Measurements from ENCODE around the gene OR9K2. TPM values are rescaled to one million over a fixed set of nuclear protein-coding genes. Genes with fewer than 3 reads are reported as not detected.

Gene OR9K2, protein sequence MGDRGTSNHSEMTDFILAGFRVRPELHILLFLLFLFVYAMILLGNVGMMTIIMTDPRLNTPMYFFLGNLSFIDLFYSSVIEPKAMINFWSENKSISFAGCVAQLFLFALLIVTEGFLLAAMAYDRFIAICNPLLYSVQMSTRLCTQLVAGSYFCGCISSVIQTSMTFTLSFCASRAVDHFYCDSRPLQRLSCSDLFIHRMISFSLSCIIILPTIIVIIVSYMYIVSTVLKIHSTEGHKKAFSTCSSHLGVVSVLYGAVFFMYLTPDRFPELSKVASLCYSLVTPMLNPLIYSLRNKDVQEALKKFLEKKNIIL
- not detected for total RNA-seq
- not detected for polyA plus RNA-seq
- long read RNA-seq, donor 1 = 0 reads
- long read RNA-seq, donor 2 = 0 reads
- long read RNA-seq, donor 3 = 0 reads

- 80 to 86% methylated on average over 2 of the region's 2 CpGs for WGBS, 2 donors
- H3K27me3 ChIP-seq = peaks cover 0 to 18% (median under 1%) of the 10 kb centered on the region in 7 donors
- H3K4me3 ChIP-seq = no peak within 1 kb of the TSS
- no peaks in the 10 kb centered on the region for H3K9me3 ChIP-seq
- no peaks in the 10 kb centered on the region for H3K36me3 ChIP-seq
- H3K27ac ChIP-seq = no peak within 1 kb of the TSS
- DNase-seq (no peak), ATAC-seq (no peak)
- no peak for TF ChIP-seq CTCF (IDR thresholded peaks at IDR 0.05)
- intact Hi-C loops (cut with DNase I) = no loop called here
- no peaks in the 10 kb centered on the region for H3K4me1 ChIP-seq
Observed at GRCh38 chr12:55126106-55126505, at the start of gene OR9K2. Gene OR9K2, plus strand, starts transcription at chr12:55126406. Its CDS starts 3,429 bp downstream, at chr12:55129835.

GRCh38 chr12:55092579-55092978, 33.6 kb upstream of the OR9K2 start:
- intact Hi-C loops (cut with DNase I) = no loop called here
- Histone ChIP-seq H3K27ac (no peak overlapping the region), H3K4me1 (no peaks in the 10 kb centered on the region), H3K9me3 (no peaks in the 10 kb centered on the region), H3K4me3 (no peak overlapping the region), H3K36me3 (no peaks in the 10 kb centered on the region), H3K27me3 (peaks cover 0 to 9% (median 0%) of the 10 kb centered on the region in 7 donors)
- peak in 1 of 9 donors; percentile 17 for TF ChIP-seq CTCF (IDR thresholded peaks at IDR 0.05)
- no peak for ATAC-seq
- 84 to 89% methylated on average over 3 of the region's 3 CpGs for WGBS, 2 donors
- DNase-seq = no peak

DNA sequence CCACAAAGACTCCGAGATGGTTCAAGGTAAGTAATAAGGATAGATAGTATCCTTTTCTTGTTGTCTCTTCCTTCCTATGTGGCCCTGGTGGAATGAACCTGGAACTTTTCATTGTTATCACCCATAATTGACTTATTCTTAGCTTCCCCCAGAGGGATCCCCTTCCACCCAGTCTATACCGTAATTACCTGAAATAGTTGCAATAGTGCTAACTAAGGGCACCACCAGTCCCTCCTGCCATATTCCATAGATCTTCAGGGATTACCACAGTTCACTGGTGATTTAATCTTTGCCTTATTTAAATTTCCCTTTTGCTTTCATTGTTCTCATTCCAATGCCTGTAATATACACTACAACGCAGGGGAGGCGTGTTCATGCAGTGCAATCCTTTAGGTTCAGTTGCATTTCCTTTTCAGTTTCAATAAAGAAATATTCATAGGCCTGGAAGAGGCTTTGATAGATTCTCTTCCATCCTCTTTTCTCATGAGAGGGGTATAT, 13.8 kb upstream of the OR9K2 start:
- DNase-seq = no peak
- WGBS, 2 donors = 74 to 85% methylated on average over 4 of the region's 4 CpGs
- TF ChIP-seq CTCF (IDR thresholded peaks at IDR 0.05) = no peak
- H3K4me1 ChIP-seq = no peaks in the 10 kb centered on the region
- no peak overlapping the region for H3K27ac ChIP-seq
- no peaks in the 10 kb centered on the region for H3K9me3 ChIP-seq
- intact Hi-C loops (cut with DNase I) = no loop called here
- H3K27me3 ChIP-seq = no peaks in the 10 kb centered on the region
- ATAC-seq = no peak
- no peaks in the 10 kb centered on the region for H3K36me3 ChIP-seq
- H3K4me3 ChIP-seq = no peak overlapping the region

GRCh38 chr12:55116152-55116551, 10.1 kb upstream of the OR9K2 start:
- H3K27me3 ChIP-seq = peaks cover 0 to under 1% (median 0%) of the 10 kb centered on the region in 7 donors
- no peaks in the 10 kb centered on the region for H3K4me1 ChIP-seq
- intact Hi-C loops (cut with DNase I) = no loop called here
- TF ChIP-seq CTCF (IDR thresholded peaks at IDR 0.05) = no peak
- H3K27ac ChIP-seq = no peak overlapping the region
- DNase-seq (no peak), ATAC-seq (no peak)
- 90% methylated on average over 1 of the region's 1 CpG for WGBS, 2 donors
- peaks cover 0 to 8% (median 0%) of the 10 kb centered on the region in 11 donors for H3K9me3 ChIP-seq
- no peak overlapping the region for H3K4me3 ChIP-seq
- H3K36me3 ChIP-seq = no peaks in the 10 kb centered on the region

Data from heart right ventricle (tissue), 16 donors.